WTC11 (cell line): ENCODE results near the gene SPOCK1. TPM values are rescaled to one million over a fixed set of nuclear protein-coding genes. Genes with fewer than 3 reads are reported as not detected.
"Not testable (repeated sequence)": the region's sequence is repeated elsewhere in the genome, so short reads cannot be mapped to it uniquely, and the experiment has no call there.

Source experiments
- ATAC-seq: fragments of 200-7000 bp; cut with Tn5 transposase; 2 replicates; pipeline ENCODE4 v1.10.0; 2021; ENCODE audit warnings: mild to moderate bottlenecking, moderate library complexity
- CTCF ChIA-PET: fragments of 300-600 bp; sonication (Branson Sonifier 250); formaldehyde crosslinking; loops from one replicate; lab custom pipeline; 2021; ENCODE audit warnings: antibody characterized with exemption; lab: Charles Lee
- POLR2A ChIA-PET: fragments of 350-600 bp; sonication (Branson Sonifier 250); formaldehyde crosslinking; loops from one replicate; lab custom pipeline; 2021; ENCODE audit warnings: antibody characterized with exemption; lab: Charles Lee
- DNase-seq: peaks from one replicate; pipeline ENCODE4 v3.0.0; 2021; ENCODE audit warnings: low spot score
- H3K27ac Mint-ChIP-seq: 2 replicates; pipeline ENCODE4 v1.8.0; 2021; ENCODE audit warnings: mixed read lengths
- H3K27me3 Mint-ChIP-seq: 2 replicates; pipeline ENCODE4 v1.8.0; 2021; ENCODE audit warnings: low read depth, mild to moderate bottlenecking, moderate library complexity, mixed read lengths
- H3K36me3 Mint-ChIP-seq: 2 replicates; pipeline ENCODE4 v1.8.0; 2021; ENCODE audit warnings: mixed read lengths
- H3K4me1 Mint-ChIP-seq: 2 replicates; pipeline ENCODE4 v1.8.0; 2022; ENCODE audit warnings: mixed read lengths
- H3K4me3 Mint-ChIP-seq: 2 replicates; pipeline ENCODE4 v1.8.0; 2021; ENCODE audit warnings: mild to moderate bottlenecking, moderate library complexity, mixed read lengths
- H3K9me3 Mint-ChIP-seq: 2 replicates; pipeline ENCODE4 v1.8.0; 2021; ENCODE audit warnings: mixed read lengths
- ATF1 ChIP-seq: sonication (generic); formaldehyde crosslinking; IDR thresholded peaks from 2 replicates; pipeline ENCODE4 v1.8.1; 2023; ENCODE audit warnings: mild to moderate bottlenecking, moderate library complexity, missing genetic modification reagents
- FOXJ3 ChIP-seq: sonication (generic); formaldehyde crosslinking; IDR thresholded peaks from 2 replicates; pipeline ENCODE4 v1.9.0; 2021; ENCODE audit warnings: missing genetic modification reagents, mild to moderate bottlenecking, borderline replicate concordance
- RELA ChIP-seq: sonication (generic); formaldehyde crosslinking; IDR thresholded peaks from 2 replicates; pipeline ENCODE4 v1.8.1; 2022; ENCODE audit warnings: missing genetic modification reagents, mild to moderate bottlenecking, borderline replicate concordance
- TCF7 ChIP-seq: sonication (generic); formaldehyde crosslinking; IDR thresholded peaks from 2 replicates; pipeline ENCODE4 v1.8.0; 2022; ENCODE audit warnings: mild to moderate bottlenecking, low read depth, missing genetic modification reagents, moderate library complexity
- ZNF219 ChIP-seq: sonication (generic); formaldehyde crosslinking; IDR thresholded peaks from 2 replicates; pipeline ENCODE4 v1.8.0; 2023; ENCODE audit warnings: missing genetic modification reagents, mild to moderate bottlenecking, borderline replicate concordance
- total RNA-seq: library from RNA; stranded (reverse); gene quantifications from 3 replicates; pipeline ENCODE4 v1.2.3, GENCODE V29; 2021
- TF ChIP-seq, protein P1 (sequence below): sonication (generic); formaldehyde crosslinking; IDR thresholded peaks from 2 replicates; pipeline ENCODE4 v1.8.1; 2023; ENCODE audit warnings: mild to moderate bottlenecking, missing genetic modification reagents, moderate library complexity
- TF ChIP-seq, protein P2 (sequence below): sonication (generic); formaldehyde crosslinking; IDR thresholded peaks from 2 replicates; pipeline ENCODE4 v1.8.1; 2023; ENCODE audit warnings: mild to moderate bottlenecking, missing genetic modification reagents
- TF ChIP-seq, protein P3 (sequence below): fragments of 250-450 bp; sonication (Bioruptor Pico); IDR thresholded peaks from 2 replicates; pipeline ENCODE4 v1.9.0; 2021; ENCODE audit warnings: mild to moderate bottlenecking
- TF ChIP-seq, protein P4 (sequence below): sonication (generic); formaldehyde crosslinking; IDR thresholded peaks from 2 replicates; pipeline ENCODE4 v1.8.0; 2022; ENCODE audit warnings: mild to moderate bottlenecking, missing genetic modification reagents
- TF ChIP-seq, protein P5 (sequence below): sonication (generic); formaldehyde crosslinking; IDR thresholded peaks from 2 replicates; pipeline ENCODE4 v1.8.1; 2023; ENCODE audit warnings: mild to moderate bottlenecking, missing genetic modification reagents, borderline replicate concordance

SPOCK1 gene
- total RNA-seq, 1 experiment from 2014 or later = 15.2 TPM

DNA sequence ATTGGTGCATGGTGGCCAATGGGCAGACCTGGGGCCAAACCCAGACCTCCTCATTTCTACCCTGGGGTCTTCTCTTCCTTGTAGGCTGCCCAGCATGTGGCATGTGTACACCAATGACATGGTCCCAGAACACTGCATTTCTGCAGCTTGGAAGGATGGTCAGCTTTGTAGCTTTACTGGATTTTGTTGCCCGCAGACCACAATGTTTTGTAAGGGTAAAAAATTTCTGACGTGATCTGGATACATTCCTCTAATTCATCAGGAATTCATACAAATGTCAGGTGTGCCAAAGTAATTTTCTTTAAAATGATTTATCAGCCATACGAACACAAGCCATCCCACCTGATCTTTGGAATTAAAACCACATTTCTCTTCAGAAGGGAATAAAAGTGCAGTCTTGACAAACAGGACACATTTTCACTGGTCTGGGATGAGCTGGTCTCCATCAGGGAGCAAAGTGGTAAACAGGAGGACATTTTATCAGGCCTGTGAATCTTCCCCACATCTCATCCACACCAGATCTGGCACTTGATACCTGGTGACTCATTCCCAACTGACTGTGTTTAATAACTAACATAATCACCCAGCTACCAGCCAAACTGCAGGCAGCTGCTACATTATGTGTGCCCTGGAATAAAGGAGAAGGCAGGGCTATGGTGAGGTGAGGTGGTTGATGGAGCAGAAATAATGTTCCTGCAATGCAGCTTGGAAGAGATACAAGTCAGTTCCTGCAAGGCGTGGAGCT lies 103.9 kb downstream of the SPOCK1 start (continued):
- TF ChIP-seq, protein P1, sequence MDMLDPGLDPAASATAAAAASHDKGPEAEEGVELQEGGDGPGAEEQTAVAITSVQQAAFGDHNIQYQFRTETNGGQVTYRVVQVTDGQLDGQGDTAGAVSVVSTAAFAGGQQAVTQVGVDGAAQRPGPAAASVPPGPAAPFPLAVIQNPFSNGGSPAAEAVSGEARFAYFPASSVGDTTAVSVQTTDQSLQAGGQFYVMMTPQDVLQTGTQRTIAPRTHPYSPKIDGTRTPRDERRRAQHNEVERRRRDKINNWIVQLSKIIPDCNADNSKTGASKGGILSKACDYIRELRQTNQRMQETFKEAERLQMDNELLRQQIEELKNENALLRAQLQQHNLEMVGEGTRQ = no peak
- TF ChIP-seq, protein P2, sequence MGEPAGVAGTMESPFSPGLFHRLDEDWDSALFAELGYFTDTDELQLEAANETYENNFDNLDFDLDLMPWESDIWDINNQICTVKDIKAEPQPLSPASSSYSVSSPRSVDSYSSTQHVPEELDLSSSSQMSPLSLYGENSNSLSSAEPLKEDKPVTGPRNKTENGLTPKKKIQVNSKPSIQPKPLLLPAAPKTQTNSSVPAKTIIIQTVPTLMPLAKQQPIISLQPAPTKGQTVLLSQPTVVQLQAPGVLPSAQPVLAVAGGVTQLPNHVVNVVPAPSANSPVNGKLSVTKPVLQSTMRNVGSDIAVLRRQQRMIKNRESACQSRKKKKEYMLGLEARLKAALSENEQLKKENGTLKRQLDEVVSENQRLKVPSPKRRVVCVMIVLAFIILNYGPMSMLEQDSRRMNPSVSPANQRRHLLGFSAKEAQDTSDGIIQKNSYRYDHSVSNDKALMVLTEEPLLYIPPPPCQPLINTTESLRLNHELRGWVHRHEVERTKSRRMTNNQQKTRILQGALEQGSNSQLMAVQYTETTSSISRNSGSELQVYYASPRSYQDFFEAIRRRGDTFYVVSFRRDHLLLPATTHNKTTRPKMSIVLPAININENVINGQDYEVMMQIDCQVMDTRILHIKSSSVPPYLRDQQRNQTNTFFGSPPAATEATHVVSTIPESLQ (CRISPR knock-in tag) = no peak
- TF ChIP-seq, all 79 proteins: peak for 0

DNA sequence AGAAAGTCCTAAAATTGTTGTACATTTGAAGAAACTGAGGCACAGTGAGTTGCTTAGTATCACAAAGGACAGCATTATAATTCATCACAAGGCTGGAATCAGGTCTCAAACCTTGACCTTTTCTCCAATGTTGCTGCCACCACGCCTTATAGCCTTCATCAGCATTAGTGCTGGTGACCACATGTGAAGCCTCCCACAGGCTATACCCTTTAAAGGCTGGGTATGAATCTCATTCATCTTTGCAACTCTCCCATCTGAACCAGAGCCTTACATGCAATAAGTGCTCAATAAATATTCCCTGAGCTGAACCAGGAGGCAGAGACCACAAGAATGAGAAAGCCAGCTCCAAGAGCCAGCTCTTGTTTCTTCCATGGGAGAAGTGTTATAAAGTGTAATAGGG lies 104.7 kb downstream of the SPOCK1 start:
- ChIA-PET CTCF (interaction anchor here (1.5 kb wide), 1 partner anchor 74 kb away, joined by 4 read pairs; no protein-coding TSS in a partner anchor), POLR2A (no interaction called here)
- H3K4me3 Mint-ChIP-seq = no peak overlapping the region
- H3K27me3 Mint-ChIP-seq = peaks cover 3% of the 10 kb centered on the region; the same call in 1 of the 2 replicates
- no peaks in the 10 kb centered on the region for H3K9me3 Mint-ChIP-seq
- TF ChIP-seq, protein P3, sequence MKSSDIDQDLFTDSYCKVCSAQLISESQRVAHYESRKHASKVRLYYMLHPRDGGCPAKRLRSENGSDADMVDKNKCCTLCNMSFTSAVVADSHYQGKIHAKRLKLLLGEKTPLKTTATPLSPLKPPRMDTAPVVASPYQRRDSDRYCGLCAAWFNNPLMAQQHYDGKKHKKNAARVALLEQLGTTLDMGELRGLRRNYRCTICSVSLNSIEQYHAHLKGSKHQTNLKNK = no peak
- ATAC-seq = no peak
- H3K4me1 Mint-ChIP-seq = no peaks in the 10 kb centered on the region
- H3K27ac Mint-ChIP-seq = no peak overlapping the region
- H3K36me3 Mint-ChIP-seq = no peaks in the 10 kb centered on the region
- DNase-seq = no peak

DNA sequence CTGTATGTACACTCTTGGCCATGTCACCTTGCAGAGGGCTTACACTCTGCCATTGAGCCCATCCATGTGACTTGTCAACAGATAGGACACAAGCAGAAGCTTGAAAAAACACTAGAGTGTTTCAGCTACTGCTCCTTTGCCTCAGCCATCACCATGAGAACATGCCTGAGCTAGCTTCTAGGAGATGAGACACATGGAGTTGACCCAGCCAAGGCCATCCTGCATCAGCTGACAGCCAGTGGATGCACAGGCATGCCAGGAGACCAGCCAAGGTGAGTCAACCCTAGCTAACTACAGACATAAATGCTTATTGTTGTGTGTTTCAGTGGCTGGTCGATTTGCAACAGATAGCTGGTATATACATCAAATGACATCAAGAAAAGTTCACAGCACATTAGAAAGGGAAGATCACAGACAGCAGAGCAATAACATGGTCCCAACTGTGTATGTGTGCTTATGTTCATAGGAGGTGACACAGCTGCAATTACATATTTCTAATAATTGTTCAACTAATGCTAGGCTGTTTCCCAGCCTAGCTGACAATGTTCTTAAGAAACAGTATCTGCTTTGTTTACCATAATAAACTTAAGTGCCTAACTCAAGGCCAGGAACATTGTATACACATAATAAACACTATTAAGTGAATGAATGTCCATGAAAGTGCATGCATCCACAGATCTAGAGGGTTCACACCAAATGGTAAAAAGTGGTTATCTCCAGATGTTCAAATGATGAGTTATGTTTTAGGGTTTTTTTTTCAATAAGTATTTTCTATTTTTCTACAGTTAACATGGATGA lies 105.7 kb downstream of the SPOCK1 start:
- Mint-ChIP-seq H3K9me3 (no peaks in the 10 kb centered on the region), H3K4me3 (no peak overlapping the region), H3K4me1 (no peaks in the 10 kb centered on the region), H3K27ac (no peak overlapping the region), H3K27me3 (peaks cover 3% of the 10 kb centered on the region; the same call in 1 of the 2 replicates), H3K36me3 (no peaks in the 10 kb centered on the region)
- POLR2A ChIA-PET = no interaction called here
- no peak for DNase-seq
- ATAC-seq = no peak
- CTCF ChIA-PET = interaction anchor here (0.5 kb wide), 1 partner anchor 1028 kb away, joined by 3 read pairs; no protein-coding TSS in a partner anchor
- TF ChIP-seq TCF7 (CRISPR knock-in tag) = no peak
- TF ChIP-seq, protein P4, sequence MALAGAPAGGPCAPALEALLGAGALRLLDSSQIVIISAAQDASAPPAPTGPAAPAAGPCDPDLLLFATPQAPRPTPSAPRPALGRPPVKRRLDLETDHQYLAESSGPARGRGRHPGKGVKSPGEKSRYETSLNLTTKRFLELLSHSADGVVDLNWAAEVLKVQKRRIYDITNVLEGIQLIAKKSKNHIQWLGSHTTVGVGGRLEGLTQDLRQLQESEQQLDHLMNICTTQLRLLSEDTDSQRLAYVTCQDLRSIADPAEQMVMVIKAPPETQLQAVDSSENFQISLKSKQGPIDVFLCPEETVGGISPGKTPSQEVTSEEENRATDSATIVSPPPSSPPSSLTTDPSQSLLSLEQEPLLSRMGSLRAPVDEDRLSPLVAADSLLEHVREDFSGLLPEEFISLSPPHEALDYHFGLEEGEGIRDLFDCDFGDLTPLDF = no peak
- no peak for TF ChIP-seq ATF1 (CRISPR knock-in tag)
- no peak for TF ChIP-seq RELA (CRISPR knock-in tag)
- TF ChIP-seq FOXJ3 = no peak

DNA sequence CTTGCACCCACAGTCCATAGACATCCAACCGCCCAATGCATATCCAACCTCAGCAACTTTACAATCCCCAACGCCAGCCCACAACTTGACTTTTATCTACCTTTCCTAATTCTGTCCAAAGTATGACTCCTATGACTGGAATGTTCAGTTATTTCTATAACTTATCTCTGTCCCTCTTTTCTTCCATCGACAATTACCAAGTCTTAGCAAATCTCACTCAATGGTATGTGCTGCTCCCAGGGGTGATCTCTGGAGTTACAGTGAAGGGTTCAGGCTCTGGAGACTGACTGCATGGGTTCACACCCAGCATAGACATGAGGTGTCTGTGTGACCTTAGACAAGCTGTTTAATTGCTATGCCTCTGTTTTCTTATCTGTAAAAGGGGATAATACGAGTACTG lies 106.9 kb downstream of the SPOCK1 start:
- DNase-seq (no peak), ATAC-seq (no peak)
- H3K36me3 Mint-ChIP-seq = no peaks in the 10 kb centered on the region
- ChIA-PET POLR2A (no interaction called here), CTCF (interaction anchor here (1.7 kb wide), 1 partner anchor 47 kb away, joined by 6 read pairs; no protein-coding TSS in a partner anchor)
- no peak overlapping the region for H3K27ac Mint-ChIP-seq
- no peak for TF ChIP-seq ZNF219
- TF ChIP-seq, protein P5, sequence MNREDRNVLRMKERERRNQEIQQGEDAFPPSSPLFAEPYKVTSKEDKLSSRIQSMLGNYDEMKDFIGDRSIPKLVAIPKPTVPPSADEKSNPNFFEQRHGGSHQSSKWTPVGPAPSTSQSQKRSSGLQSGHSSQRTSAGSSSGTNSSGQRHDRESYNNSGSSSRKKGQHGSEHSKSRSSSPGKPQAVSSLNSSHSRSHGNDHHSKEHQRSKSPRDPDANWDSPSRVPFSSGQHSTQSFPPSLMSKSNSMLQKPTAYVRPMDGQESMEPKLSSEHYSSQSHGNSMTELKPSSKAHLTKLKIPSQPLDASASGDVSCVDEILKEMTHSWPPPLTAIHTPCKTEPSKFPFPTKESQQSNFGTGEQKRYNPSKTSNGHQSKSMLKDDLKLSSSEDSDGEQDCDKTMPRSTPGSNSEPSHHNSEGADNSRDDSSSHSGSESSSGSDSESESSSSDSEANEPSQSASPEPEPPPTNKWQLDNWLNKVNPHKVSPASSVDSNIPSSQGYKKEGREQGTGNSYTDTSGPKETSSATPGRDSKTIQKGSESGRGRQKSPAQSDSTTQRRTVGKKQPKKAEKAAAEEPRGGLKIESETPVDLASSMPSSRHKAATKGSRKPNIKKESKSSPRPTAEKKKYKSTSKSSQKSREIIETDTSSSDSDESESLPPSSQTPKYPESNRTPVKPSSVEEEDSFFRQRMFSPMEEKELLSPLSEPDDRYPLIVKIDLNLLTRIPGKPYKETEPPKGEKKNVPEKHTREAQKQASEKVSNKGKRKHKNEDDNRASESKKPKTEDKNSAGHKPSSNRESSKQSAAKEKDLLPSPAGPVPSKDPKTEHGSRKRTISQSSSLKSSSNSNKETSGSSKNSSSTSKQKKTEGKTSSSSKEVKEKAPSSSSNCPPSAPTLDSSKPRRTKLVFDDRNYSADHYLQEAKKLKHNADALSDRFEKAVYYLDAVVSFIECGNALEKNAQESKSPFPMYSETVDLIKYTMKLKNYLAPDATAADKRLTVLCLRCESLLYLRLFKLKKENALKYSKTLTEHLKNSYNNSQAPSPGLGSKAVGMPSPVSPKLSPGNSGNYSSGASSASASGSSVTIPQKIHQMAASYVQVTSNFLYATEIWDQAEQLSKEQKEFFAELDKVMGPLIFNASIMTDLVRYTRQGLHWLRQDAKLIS (CRISPR knock-in tag) = no peak
- H3K27me3 Mint-ChIP-seq = peaks cover 3% of the 10 kb centered on the region; the same call in 1 of the 2 replicates
- H3K9me3 Mint-ChIP-seq = no peaks in the 10 kb centered on the region
- no peak overlapping the region for H3K4me3 Mint-ChIP-seq
- no peaks in the 10 kb centered on the region for H3K4me1 Mint-ChIP-seq

DNA sequence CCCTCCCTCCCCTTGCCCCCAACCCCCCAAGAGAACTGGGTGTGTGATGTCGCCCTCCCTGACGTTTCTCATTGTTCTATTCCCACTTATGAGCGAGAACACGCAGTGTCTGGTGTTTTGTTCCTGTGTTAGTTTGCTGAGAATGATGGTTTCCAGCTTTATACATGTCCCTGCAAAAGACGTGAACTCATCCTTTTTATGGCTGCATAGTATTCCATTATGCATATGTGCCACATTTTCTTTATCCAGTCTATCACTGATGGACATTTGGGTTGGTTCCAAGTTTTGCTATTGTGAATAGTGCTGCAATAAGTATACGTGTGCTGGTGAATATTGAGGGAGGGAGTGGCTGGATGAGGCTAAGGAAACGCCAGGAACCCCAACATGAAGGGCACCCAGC lies 108.1 kb downstream of the SPOCK1 start:
- POLR2A ChIA-PET, H3K27ac Mint-ChIP-seq, H3K27me3 Mint-ChIP-seq, H3K9me3 Mint-ChIP-seq, ATAC-seq, DNase-seq, H3K4me3 Mint-ChIP-seq, H3K4me1 Mint-ChIP-seq, H3K36me3 Mint-ChIP-seq: not testable (repeated sequence)
- CTCF ChIA-PET = interaction anchor here (0.7 to 1.7 kb wide), 2 partner anchors 46 to 71 kb away, joined by 3 to 6 read pairs; no protein-coding TSS in a partner anchor
